HCT116 (cell line): ENCODE measurements around the gene CYB561D1. TPM values are rescaled to one million over a fixed set of nuclear protein-coding genes. Genes with fewer than 3 reads are reported as not detected.

Source experiments
- ATAC-seq: fragments of 200-7000 bp; cut with Tn5 transposase; 2 replicates; pipeline ENCODE4 v1.9.1; 2020; ENCODE audit warnings: mild to moderate bottlenecking, moderate library complexity
- BruUV-seq: library from RNA; stranded (reverse); fragments of 400-500 nt; replicated peaks from 2 replicates; lab custom pipeline; 2021; lab: Mats Ljungman, UMichigan
- CTCF ChIA-PET: fragments of 300-600 bp; sonication (Branson Sonifier 250); formaldehyde crosslinking; loops from one replicate; lab custom pipeline; 2021; ENCODE audit warnings: antibody characterized with exemption; lab: Charles Lee
- POLR2A ChIA-PET: fragments of 300-600, 350-600 bp; sonication (Branson Sonifier 250); formaldehyde crosslinking; loops from one replicate; lab custom pipeline; 2021; ENCODE audit warnings: antibody characterized with exemption; lab: Charles Lee
- RAD21 ChIA-PET, 2 experiments: fragments of 300-600 bp; sonication (Branson Sonifier 250); formaldehyde crosslinking; loops; one replicate each; lab custom pipeline; 2023; ENCODE audit warnings: low total read pairs in 2 of 2; ENCODE audit not compliant: uncharacterized antibody in 2 of 2, unreplicated experiment in 2 of 2, low non-redundant PET in 1 of 2; lab: Charles Lee
- DNase-seq: peaks from one replicate; pipeline ENCODE4 v3.0.0-alpha.2; 2010; ENCODE audit warnings: low read depth, low spot score
- H2AFZ ChIP-seq: fragments of 200-600 bp; shearing (Covaris generic), sonication (generic); 2 replicates; pipeline ENCODE4 v1.6.1; 2017; ENCODE audit warnings: low read depth, mixed run types, mixed read lengths, antibody characterized with exemption, low read length; ENCODE audit not compliant: poor library complexity, severe bottlenecking
- H3K27ac ChIP-seq: 2 replicates; pipeline ENCODE4 v1.5.1; 2012; ENCODE audit warnings: low read depth, low read length
- H3K27me3 ChIP-seq: fragments of 200-600 bp; sonication (generic); 2 replicates; pipeline ENCODE4 v1.6.1; 2016; ENCODE audit warnings: mixed run types, low read length, mixed read lengths; ENCODE audit not compliant: insufficient read depth
- H3K36me3 ChIP-seq, 2 experiments: fragments of 200-500 bp in 1 of 2; fragments of 200-600 bp in 1 of 2; sonication (Bioruptor generic) in 1 of 2; sonication (generic) in 1 of 2; 2 replicates each; pipeline versions ENCODE4 v1.5.1 to v1.6.1; 2014 to 2016; ENCODE audit warnings: low read length in 2 of 2, inconsistent platforms in 1 of 2, mixed read lengths in 1 of 2, mixed run types in 1 of 2; ENCODE audit not compliant: insufficient read depth in 2 of 2, control insufficient read depth in 1 of 2
- H3K4me1 ChIP-seq, 2 experiments: fragments of 200-600 bp in 1 of 2; sonication (generic) in 1 of 2; 2 replicates each; pipeline versions ENCODE4 v1.5.1 to v1.6.1; 2012 to 2017; ENCODE audit warnings: low read length in 2 of 2, inconsistent platforms in 1 of 2, mild to moderate bottlenecking in 1 of 2, mixed read lengths in 1 of 2, mixed run types in 1 of 2, moderate library complexity in 1 of 2; ENCODE audit not compliant: insufficient read depth in 2 of 2, control insufficient read depth in 1 of 2
- H3K4me2 ChIP-seq: fragments of 200-600 bp; sonication (generic); 2 replicates; pipeline ENCODE4 v1.6.1; 2017; ENCODE audit warnings: mixed run types, low read length, mixed read lengths
- H3K4me3 ChIP-seq, 2 experiments: fragments of 200-600 bp in 1 of 2; sonication (generic) in 1 of 2; replicated peaks in 1 of 2; 2 replicates each; pipeline ENCODE4 v1.5.1; 2011 to 2016; ENCODE audit warnings: low read length in 2 of 2, control low read depth in 1 of 2, low read depth in 1 of 2, mild to moderate bottlenecking in 1 of 2, mixed read lengths in 1 of 2, mixed run types in 1 of 2
- H3K79me2 ChIP-seq: fragments of 200-600 bp; sonication (generic); 2 replicates; pipeline ENCODE4 v1.6.1; 2017; ENCODE audit warnings: mild to moderate bottlenecking, mixed run types, low read length, moderate library complexity, mixed read lengths; ENCODE audit not compliant: insufficient read depth
- H3K9ac ChIP-seq: fragments of 200-600 bp; sonication (generic); 2 replicates; pipeline ENCODE4 v1.6.1; 2016; ENCODE audit warnings: low read length, mixed read lengths
- H3K9me2 ChIP-seq: fragments of 200-600 bp; sonication (generic), shearing (Covaris generic); 2 replicates; pipeline ENCODE4 v1.6.1; 2017; ENCODE audit warnings: mixed run types, mild to moderate bottlenecking, moderate library complexity; ENCODE audit not compliant: insufficient read depth
- H3K9me3 ChIP-seq, 2 experiments: fragments of 200-500 bp in 1 of 2; fragments of 200-600 bp in 1 of 2; sonication (Bioruptor generic) in 1 of 2; sonication (generic) in 1 of 2; 2 replicates each; pipeline ENCODE4 v1.6.1; 2014 to 2017; ENCODE audit warnings: low read length in 2 of 2, mixed read lengths in 2 of 2, inconsistent platforms in 1 of 2, low read depth in 1 of 2, mild to moderate bottlenecking in 1 of 2, mixed run types in 1 of 2, moderate library complexity in 1 of 2; ENCODE audit not compliant: control insufficient read depth in 1 of 2, insufficient read depth in 1 of 2
- H4K20me1 ChIP-seq: fragments of 200-600 bp; sonication (generic), shearing (Covaris generic); 2 replicates; pipeline ENCODE4 v1.6.1; 2017; ENCODE audit warnings: mixed run types, mild to moderate bottlenecking, moderate library complexity; ENCODE audit not compliant: insufficient read depth
- ATF3 ChIP-seq: IDR thresholded peaks from 2 replicates; pipeline ENCODE4 v1.6.1; 2012
- CEBPB ChIP-seq: IDR thresholded peaks from 2 replicates; pipeline ENCODE4 v1.6.1; 2012; ENCODE audit warnings: low read depth
- CTCF ChIP-seq, 3 experiments: fragments of 200-600 bp in 1 of 3; sonication (generic) in 1 of 3; IDR thresholded peaks in 2 of 3; conservative IDR thresholded peaks in 1 of 3; 2 replicates each; pipeline ENCODE4 v1.5.1; 2012 to 2017; ENCODE audit warnings: low read depth in 2 of 3, low read length in 2 of 3, antibody characterized with exemption in 1 of 3, borderline replicate concordance in 1 of 3, control low read depth in 1 of 3, mild to moderate bottlenecking in 1 of 3, mixed read lengths in 1 of 3, mixed run types in 1 of 3, moderate library complexity in 1 of 3; ENCODE audit not compliant: insufficient read depth in 1 of 3
- EGR1 ChIP-seq: IDR thresholded peaks from 2 replicates; pipeline ENCODE4 v1.6.1; 2012; ENCODE audit warnings: low read depth
- ELF1 ChIP-seq: IDR thresholded peaks from 2 replicates; pipeline ENCODE4 v1.6.1; 2012; ENCODE audit warnings: low read depth, borderline replicate concordance
- EZH2 ChIP-seq: fragments of 200-600 bp; sonication (generic); IDR thresholded peaks from 2 replicates; pipeline ENCODE4 v1.6.1; 2017; ENCODE audit warnings: antibody characterized with exemption, mixed run types
- EZH2phosphoT487 ChIP-seq: fragments of 200-600 bp; IDR thresholded peaks from 2 replicates; pipeline ENCODE4 v1.6.1; 2018; ENCODE audit warnings: antibody characterized with exemption, borderline replicate concordance
- FOSL1 ChIP-seq: IDR thresholded peaks from 2 replicates; pipeline ENCODE4 v1.6.1; 2012; ENCODE audit warnings: low read depth
- JUND ChIP-seq: IDR thresholded peaks from 2 replicates; pipeline ENCODE4 v1.6.1; 2012
- POLR2AphosphoS5 ChIP-seq: IDR thresholded peaks from 2 replicates; pipeline ENCODE4 v1.6.1; 2011; ENCODE audit warnings: mild to moderate bottlenecking, low read depth, low read length, moderate library complexity
- RAD21 ChIP-seq: IDR thresholded peaks from 2 replicates; pipeline ENCODE4 v1.6.1; 2012; ENCODE audit warnings: low read depth, mild to moderate bottlenecking
- SIN3A ChIP-seq: IDR thresholded peaks from 2 replicates; pipeline ENCODE4 v1.6.1; 2012; ENCODE audit warnings: low read depth
- SRF ChIP-seq: IDR thresholded peaks from 2 replicates; pipeline ENCODE4 v1.6.1; 2012; ENCODE audit warnings: low read depth
- ZNF274 ChIP-seq: fragments of 200-500 bp; sonication (Bioruptor generic); IDR thresholded peaks from 2 replicates; pipeline ENCODE4 v1.6.1; 2014; ENCODE audit warnings: mild to moderate bottlenecking, low read depth, low read length, inconsistent platforms
- intact Hi-C: fragments of 100-400 bp; cut with micrococcal nuclease; formaldehyde crosslinking; loops from 2 replicates; pipeline ENCODE4 v1.10.0; 2022
- total RNA-seq: library from RNA; stranded (reverse); gene quantifications from one replicate; pipeline ENCODE4 v1.2.1, GENCODE V29; 2021; ENCODE audit not compliant: unreplicated experiment
- TF ChIP-seq, protein P1 (sequence below): IDR thresholded peaks from 2 replicates; pipeline ENCODE4 v1.6.1; 2012; ENCODE audit warnings: low read depth

The CYB561D1 gene
- total RNA-seq, 1 experiment from 2014 or later = 5.9 TPM

DNA sequence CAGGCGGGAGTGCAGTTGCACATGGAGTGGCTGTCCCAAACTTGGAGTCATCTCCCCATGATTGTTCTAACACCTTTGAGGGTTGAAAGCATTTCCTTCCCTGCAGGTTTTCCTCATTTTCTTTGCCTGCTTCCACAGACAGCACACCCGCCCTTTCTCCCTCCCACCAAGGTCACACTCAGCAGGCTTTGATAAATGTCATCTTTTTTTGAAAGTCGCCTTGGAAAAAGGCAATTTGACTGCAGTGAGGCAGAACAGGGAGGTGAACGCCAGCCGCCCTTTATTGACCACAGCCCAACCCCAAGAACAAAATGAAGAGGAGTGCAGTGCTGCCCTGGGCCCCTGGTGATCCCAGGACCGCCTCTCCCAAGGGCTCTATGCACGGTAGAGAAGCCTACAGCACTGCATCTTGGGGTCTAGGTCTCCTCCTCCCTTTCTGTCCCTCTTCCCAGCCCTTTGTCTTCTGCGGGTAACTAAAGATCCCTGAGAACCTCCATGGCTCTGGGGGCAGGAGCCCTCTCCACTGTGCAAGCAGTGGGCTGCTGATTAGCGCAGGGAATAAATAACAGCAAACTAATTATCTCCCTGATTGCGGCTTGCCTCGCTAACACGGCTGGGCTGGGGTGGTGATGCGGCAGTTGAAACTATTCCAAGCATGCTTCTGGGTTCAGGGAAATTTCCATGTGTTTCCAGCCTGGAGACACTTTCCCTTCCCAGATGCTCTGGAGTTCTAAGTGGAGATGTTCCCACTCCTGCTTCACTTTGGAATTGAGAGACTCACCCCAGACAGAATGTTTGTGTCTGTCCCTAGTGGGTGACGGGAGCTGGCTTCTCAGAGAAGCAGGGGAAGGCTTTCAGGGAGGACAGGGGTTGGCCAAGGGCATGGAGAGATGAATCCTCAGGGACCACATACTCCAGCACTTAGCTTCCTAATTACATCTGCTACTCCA, 27.4 kb downstream of the CYB561D1 start:
- ChIA-PET POLR2A (no interaction called here), CTCF (no interaction called here), RAD21 (no interaction called here)
- Histone ChIP-seq H3K4me3 (no peak overlapping the region), H4K20me1 (no peaks in the 10 kb centered on the region), H3K27ac (no peak overlapping the region), H3K27me3 (no peaks in the 10 kb centered on the region; the same call in 1 of the 2 replicates), H3K4me2 (no peak overlapping the region), H3K9me3 (no peaks in the 10 kb centered on the region), H3K9me2 (no peaks in the 10 kb centered on the region), H3K36me3 (no peaks in the 10 kb centered on the region), H3K4me1 (no peaks in the 10 kb centered on the region), H3K9ac (no peak overlapping the region), H2AFZ (no peak overlapping the region), H3K79me2 (no peaks in the 10 kb centered on the region)
- ATAC-seq (no peak), DNase-seq (no peak)
- no peak for TF ChIP-seq EZH2
- TF ChIP-seq CTCF (IDR thresholded peaks at IDR 0.05 in 2 of 3, conservative IDR thresholded peaks at IDR 0.05 in 1 of 3; ENCODE audit: borderline replicate concordance in 1 of 3, insufficient read depth in 1 of 3, low read depth in 2 of 3, low read length in 2 of 3) = no peak
- TF ChIP-seq CEBPB = no peak
- TF ChIP-seq EZH2phosphoT487 = no peak
- no peak for TF ChIP-seq ELF1
- no peak for TF ChIP-seq ATF3
- no peak for TF ChIP-seq POLR2AphosphoS5
- no peak for TF ChIP-seq FOSL1
- no peak for TF ChIP-seq JUND
- TF ChIP-seq SIN3A = no peak
- TF ChIP-seq ZNF274 = no peak
- TF ChIP-seq, protein P1, sequence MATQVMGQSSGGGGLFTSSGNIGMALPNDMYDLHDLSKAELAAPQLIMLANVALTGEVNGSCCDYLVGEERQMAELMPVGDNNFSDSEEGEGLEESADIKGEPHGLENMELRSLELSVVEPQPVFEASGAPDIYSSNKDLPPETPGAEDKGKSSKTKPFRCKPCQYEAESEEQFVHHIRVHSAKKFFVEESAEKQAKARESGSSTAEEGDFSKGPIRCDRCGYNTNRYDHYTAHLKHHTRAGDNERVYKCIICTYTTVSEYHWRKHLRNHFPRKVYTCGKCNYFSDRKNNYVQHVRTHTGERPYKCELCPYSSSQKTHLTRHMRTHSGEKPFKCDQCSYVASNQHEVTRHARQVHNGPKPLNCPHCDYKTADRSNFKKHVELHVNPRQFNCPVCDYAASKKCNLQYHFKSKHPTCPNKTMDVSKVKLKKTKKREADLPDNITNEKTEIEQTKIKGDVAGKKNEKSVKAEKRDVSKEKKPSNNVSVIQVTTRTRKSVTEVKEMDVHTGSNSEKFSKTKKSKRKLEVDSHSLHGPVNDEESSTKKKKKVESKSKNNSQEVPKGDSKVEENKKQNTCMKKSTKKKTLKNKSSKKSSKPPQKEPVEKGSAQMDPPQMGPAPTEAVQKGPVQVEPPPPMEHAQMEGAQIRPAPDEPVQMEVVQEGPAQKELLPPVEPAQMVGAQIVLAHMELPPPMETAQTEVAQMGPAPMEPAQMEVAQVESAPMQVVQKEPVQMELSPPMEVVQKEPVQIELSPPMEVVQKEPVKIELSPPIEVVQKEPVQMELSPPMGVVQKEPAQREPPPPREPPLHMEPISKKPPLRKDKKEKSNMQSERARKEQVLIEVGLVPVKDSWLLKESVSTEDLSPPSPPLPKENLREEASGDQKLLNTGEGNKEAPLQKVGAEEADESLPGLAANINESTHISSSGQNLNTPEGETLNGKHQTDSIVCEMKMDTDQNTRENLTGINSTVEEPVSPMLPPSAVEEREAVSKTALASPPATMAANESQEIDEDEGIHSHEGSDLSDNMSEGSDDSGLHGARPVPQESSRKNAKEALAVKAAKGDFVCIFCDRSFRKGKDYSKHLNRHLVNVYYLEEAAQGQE = no peak
- no peak for TF ChIP-seq SRF
- TF ChIP-seq EGR1 = no peak
- no peak for TF ChIP-seq RAD21
- no TSS peak for BruUV-seq
- intact Hi-C loops = no loop called here
